Measurements from ENCODE around the gene PRM3.

PRM3 gene

DNA sequence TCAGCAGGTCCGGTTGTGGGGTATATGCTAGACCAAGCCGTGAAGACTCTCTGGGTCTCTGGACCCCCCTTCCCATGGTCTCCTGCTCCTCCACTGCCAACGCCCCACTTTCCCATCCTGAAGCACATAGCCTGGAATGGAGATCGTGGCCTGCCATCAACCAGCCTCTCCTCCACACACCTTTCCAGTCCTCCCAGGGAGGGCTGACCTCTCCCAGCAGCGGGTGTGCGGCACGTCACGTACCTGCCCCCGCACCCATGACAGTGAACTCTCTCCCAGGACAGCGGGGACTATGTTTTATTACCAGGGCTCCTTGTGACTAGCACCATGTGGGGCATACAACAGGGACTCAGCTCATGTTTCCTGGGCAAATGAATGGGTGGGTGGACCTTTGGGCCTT, 1.8 kb downstream of the PRM3 start:
- Mint-ChIP-seq H3K36me3 (ENCODE audit: insufficient read depth) (no peaks in the 10 kb centered on the region), H3K9me3 (no peaks in the 10 kb centered on the region), H3K27ac (ENCODE audit: low read depth) (no peak overlapping the region), H3K4me1 (no peaks in the 10 kb centered on the region), H3K27me3 (no peaks in the 10 kb centered on the region), H3K4me3 (no peak overlapping the region)
- no peak for DNase-seq (ENCODE audit: low spot score in 2 of 2)
- no peak for ATAC-seq (replicated peaks; ENCODE audit: extremely low read depth, poor library complexity, severe bottlenecking)

DNA sequence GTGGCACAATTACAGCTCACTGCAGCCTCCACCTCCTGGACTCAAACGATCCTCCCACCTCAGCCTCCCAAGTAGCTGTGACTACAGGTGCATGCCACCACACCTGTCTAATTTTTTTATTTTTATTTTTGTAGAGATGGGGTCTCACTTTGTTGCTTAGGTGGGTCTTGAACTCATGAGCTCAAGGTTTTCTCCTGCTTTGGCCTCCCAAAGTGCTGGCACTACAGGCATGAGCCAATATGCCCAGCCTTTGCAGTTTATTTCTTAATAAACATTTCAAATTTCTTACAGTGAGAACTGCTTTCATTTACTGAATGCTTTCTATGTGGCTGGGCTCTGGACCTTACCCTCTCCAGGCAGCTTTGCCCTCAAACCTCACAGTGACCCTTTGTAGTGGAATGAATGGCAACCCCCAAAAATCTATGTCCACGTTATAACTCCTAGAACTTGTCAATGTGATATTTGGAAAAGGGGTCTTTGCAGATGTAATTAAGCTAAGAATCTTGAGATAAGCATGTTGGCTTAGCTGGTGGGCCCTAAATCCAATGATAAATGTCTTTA, 2.7 kb downstream of the PRM3 start:
- Mint-ChIP-seq H3K27ac (ENCODE audit: low read depth) (no peak overlapping the region), H3K9me3 (no peaks in the 10 kb centered on the region), H3K4me1 (no peaks in the 10 kb centered on the region), H3K27me3 (no peaks in the 10 kb centered on the region), H3K36me3 (ENCODE audit: insufficient read depth) (no peaks in the 10 kb centered on the region), H3K4me3 (no peak overlapping the region)
- DNase-seq (ENCODE audit: low spot score in 2 of 2) (no peak), ATAC-seq (replicated peaks; ENCODE audit: extremely low read depth, poor library complexity, severe bottlenecking) (no peak)

DNA sequence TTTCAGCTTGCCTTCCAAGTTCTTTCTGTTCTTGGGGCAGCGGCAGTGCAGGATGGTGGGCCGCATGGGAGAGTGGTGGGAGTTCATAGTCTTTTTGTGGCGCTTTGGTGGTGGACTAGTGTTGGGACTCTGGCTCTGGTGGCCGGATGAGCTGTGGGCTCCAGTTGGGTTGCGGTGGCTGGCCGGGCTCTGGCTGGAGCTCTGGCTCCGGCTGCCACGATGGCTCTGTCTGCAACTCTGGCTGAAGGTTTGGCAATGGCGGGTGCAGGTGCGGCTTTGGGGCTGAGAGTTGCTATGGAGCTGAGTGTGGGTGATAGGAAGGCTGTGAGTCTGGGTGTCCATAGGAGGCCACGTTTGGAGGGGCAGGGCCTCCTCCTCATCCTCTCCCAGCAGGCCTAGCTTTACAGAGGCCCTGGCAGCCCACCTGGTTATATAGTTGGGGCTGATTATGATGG, 4.5 kb downstream of the PRM3 start, which contains the start of gene TNP2:
Gene TNP2, minus strand, starts transcription at position 405 of the 455 bp plus-strand sequence. Its CDS starts 63 bp downstream, at position 342.
- Mint-ChIP-seq H3K4me3 (no peak within 1 kb of the TSS), H3K9me3 (no peaks in the 10 kb centered on the region), H3K27me3 (no peaks in the 10 kb centered on the region), H3K27ac (ENCODE audit: low read depth) (no peak within 1 kb of the TSS), H3K36me3 (ENCODE audit: insufficient read depth) (no peaks in the 10 kb centered on the region), H3K4me1 (peaks cover 3% of the 10 kb centered on the region)
- no peak for DNase-seq (ENCODE audit: low spot score in 2 of 2)
- no peak for ATAC-seq (replicated peaks; ENCODE audit: extremely low read depth, poor library complexity, severe bottlenecking)

DNA sequence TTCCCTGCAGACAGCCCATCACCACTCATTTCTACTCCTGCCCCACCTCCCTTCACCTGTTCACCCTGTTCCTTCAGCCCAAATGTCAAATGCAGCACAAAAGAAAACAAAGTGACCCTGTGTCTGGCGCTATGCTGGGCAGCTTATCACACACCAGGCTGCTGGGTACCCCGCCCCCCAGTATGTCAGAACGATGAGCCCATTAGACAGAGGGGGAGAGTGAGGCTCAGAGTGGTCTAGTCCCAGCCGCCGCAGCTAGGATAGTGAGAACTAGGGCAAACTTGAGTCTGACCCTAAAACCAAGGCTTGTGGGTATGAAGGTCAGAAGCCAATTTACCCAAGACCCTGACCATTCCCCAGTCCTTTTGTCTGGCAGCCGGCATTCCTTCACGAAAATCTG, 8.3 kb downstream of the PRM3 start:
- Mint-ChIP-seq H3K4me1 (peaks cover 16% of the 10 kb centered on the region), H3K4me3 (no peak overlapping the region), H3K9me3 (no peaks in the 10 kb centered on the region), H3K27ac (ENCODE audit: low read depth) (no peak overlapping the region), H3K36me3 (ENCODE audit: insufficient read depth) (no peaks in the 10 kb centered on the region), H3K27me3 (no peaks in the 10 kb centered on the region)
- no peak for ATAC-seq (replicated peaks; ENCODE audit: extremely low read depth, poor library complexity, severe bottlenecking)
- no peak for DNase-seq (ENCODE audit: low spot score in 2 of 2)

DNA sequence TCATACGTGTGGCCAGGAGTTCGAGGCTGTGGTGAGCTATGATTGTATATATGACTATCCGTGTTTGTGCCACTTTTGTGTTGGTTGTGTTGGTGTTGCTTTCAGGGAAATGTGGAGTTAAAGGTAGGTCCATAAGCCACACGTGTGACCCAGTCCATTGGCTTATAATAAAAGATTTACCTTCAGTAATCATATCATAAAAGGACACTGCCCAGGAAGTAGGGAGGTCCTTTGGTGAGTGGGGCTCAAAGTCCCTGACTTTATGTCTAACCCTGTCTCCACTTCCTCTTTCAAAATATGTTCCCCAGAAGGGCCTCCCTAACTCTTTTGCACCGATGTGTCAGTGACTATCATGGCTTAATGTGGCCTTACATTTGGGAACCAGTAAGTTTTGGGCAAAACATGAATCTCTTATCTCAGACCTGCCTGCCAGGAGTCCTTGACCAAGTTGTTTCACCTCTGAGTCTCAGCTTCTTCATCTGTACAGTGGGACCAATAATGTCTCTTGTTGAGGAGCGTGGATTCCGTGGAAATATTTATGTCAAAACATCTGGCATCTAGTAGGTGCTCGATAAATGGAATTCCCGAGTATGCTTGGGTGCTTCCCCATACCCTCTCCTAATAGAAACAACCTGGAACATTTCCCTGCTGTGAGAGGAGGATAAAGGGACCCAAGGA, 9.1 kb downstream of the PRM3 start:
- H3K27me3 Mint-ChIP-seq = no peaks in the 10 kb centered on the region
- no peaks in the 10 kb centered on the region for H3K9me3 Mint-ChIP-seq
- peak overlapping the region; percentile 32 for H3K27ac Mint-ChIP-seq (ENCODE audit: low read depth)
- DNase-seq (ENCODE audit: low spot score in 2 of 2) = no peak
- no peak for ATAC-seq (replicated peaks; ENCODE audit: extremely low read depth, poor library complexity, severe bottlenecking)
- H3K36me3 Mint-ChIP-seq (ENCODE audit: insufficient read depth) = no peaks in the 10 kb centered on the region
- H3K4me1 Mint-ChIP-seq = peaks cover 16% of the 10 kb centered on the region
- peak overlapping the region; percentile 8 for H3K4me3 Mint-ChIP-seq

DNA sequence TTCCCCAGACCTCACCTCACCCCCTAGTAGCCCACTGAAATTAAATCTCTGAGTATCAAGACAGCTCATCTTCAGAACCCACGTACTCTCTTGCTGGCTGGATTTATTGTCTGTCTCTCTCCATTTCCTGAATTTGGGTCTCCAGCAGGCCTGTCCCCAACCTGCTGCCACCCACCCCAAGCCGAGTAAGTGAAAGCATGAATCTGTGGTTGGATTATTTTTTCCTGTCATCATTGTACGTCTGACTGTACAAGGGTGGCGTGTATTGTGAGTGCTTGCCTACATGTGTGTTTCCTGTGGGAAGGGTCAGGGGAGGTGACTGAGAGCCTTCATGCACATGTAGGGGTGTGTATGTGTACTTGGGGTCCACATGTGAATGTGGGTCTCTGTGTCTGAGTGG, 9.7 kb downstream of the PRM3 start:
- Mint-ChIP-seq H3K27me3 (no peaks in the 10 kb centered on the region), H3K9me3 (no peaks in the 10 kb centered on the region), H3K4me3 (peak overlapping the region; percentile 8), H3K4me1 (peaks cover 20% of the 10 kb centered on the region), H3K27ac (ENCODE audit: low read depth) (peak overlapping the region; percentile 32), H3K36me3 (ENCODE audit: insufficient read depth) (no peaks in the 10 kb centered on the region)
- DNase-seq (ENCODE audit: low spot score in 2 of 2) = no peak
- peak; percentile 80 for ATAC-seq (replicated peaks; ENCODE audit: extremely low read depth, poor library complexity, severe bottlenecking)

DNA sequence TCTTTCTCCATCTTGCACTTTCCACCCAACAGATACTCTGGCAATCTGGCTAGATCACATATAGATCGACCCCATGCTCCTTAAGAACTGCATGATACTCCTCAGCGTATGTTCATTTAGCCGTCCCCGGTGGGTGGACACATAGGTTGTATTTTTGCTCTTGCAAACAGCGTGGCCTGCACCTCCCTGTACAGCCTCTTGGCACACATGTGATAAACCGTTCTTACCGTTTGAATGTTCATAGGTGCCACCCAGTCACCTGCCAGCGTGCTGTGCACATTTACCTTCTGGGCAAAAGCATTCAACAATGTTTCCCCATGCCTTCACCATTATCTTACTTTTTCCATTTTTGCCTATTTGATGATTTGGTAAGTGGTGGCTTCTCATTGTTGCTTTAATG, 10.5 kb downstream of the PRM3 start:
- Mint-ChIP-seq H3K36me3 (ENCODE audit: insufficient read depth) (peaks cover 4% of the 10 kb centered on the region), H3K4me1 (peaks cover 27% of the 10 kb centered on the region), H3K9me3 (no peaks in the 10 kb centered on the region), H3K4me3 (no peak overlapping the region), H3K27ac (ENCODE audit: low read depth) (no peak overlapping the region), H3K27me3 (no peaks in the 10 kb centered on the region)
- ATAC-seq (replicated peaks; ENCODE audit: extremely low read depth, poor library complexity, severe bottlenecking) = no peak
- no peak for DNase-seq (ENCODE audit: low spot score in 2 of 2)

DNA sequence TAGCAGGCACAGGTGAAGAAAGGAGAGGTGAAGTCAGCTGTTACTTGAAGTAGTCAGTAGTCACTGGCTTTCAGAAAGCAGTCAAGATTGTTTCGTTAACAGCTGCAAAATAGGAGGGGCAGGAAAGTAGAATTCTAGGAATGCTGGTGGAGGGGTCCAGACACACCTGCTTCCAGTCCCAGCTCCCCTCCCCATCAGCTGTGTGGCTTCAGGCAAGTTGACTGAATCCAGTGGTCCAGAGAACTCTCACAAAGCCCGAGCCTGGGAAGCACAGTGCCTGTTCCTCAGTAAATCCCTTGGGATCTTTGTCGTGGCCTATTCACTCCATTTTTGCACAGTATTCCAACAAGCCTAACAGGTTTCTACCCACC, 12.8 kb downstream of the PRM3 start:
- no peak for ATAC-seq (replicated peaks; ENCODE audit: extremely low read depth, poor library complexity, severe bottlenecking)
- Mint-ChIP-seq H3K36me3 (ENCODE audit: insufficient read depth) (peaks cover 17% of the 10 kb centered on the region), H3K27ac (ENCODE audit: low read depth) (no peak overlapping the region), H3K27me3 (no peaks in the 10 kb centered on the region), H3K4me1 (peaks cover 34% of the 10 kb centered on the region), H3K4me3 (no peak overlapping the region), H3K9me3 (no peaks in the 10 kb centered on the region)
- DNase-seq (ENCODE audit: low spot score in 2 of 2) = no peak

DNA sequence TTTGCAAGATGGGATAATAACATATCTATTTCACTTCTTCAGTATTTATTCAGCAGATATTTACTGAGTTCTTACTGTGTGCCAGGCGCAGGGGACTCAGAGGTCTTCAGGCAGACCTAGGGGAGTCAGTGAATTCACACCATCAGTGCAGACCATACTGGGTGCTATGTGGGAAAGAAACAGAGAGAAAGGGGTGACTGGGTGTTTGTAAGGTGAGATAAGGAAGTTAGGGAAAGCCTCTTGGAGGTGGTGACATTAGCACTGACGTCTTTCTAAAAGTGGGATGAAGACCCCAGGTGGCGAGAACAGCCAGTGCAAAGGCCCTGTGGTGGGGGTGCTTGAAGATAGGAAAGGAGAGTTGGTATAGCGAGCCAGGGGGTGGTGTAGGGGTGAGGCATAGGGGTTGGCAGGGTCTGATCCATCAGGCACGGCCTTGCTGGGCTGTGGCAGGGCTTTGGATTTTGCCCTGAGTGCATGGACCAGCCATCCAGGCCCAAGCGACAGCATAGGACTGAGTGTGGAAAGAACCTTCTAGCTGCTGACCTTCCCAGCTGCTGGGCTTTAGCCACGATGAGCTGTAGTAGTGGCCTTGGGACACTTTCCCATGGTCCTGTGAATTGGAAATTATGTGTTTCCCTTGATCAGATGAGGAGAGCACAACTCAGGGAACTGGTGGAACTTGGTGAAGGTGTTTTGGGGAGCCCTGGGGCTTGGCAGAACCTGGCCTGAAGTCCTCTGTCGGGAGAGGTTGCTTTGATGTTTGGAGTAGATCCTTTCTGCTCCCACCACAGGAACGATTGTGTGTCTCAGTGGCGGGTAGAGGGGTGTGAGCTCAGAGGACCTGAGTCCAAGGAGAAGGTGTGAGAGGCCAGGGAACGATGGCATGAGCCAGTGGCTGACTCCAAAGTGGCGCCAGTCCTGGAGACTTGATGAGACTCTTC, 13.5 kb downstream of the PRM3 start:
- H3K9me3 Mint-ChIP-seq = no peaks in the 10 kb centered on the region
- H3K4me1 Mint-ChIP-seq = peaks cover 34% of the 10 kb centered on the region
- H3K36me3 Mint-ChIP-seq (ENCODE audit: insufficient read depth) = peaks cover 23% of the 10 kb centered on the region
- no peak for DNase-seq (ENCODE audit: low spot score in 2 of 2)
- no peak overlapping the region for H3K4me3 Mint-ChIP-seq
- no peak overlapping the region for H3K27ac Mint-ChIP-seq (ENCODE audit: low read depth)
- no peaks in the 10 kb centered on the region for H3K27me3 Mint-ChIP-seq
- no peak for ATAC-seq (replicated peaks; ENCODE audit: extremely low read depth, poor library complexity, severe bottlenecking)

DNA sequence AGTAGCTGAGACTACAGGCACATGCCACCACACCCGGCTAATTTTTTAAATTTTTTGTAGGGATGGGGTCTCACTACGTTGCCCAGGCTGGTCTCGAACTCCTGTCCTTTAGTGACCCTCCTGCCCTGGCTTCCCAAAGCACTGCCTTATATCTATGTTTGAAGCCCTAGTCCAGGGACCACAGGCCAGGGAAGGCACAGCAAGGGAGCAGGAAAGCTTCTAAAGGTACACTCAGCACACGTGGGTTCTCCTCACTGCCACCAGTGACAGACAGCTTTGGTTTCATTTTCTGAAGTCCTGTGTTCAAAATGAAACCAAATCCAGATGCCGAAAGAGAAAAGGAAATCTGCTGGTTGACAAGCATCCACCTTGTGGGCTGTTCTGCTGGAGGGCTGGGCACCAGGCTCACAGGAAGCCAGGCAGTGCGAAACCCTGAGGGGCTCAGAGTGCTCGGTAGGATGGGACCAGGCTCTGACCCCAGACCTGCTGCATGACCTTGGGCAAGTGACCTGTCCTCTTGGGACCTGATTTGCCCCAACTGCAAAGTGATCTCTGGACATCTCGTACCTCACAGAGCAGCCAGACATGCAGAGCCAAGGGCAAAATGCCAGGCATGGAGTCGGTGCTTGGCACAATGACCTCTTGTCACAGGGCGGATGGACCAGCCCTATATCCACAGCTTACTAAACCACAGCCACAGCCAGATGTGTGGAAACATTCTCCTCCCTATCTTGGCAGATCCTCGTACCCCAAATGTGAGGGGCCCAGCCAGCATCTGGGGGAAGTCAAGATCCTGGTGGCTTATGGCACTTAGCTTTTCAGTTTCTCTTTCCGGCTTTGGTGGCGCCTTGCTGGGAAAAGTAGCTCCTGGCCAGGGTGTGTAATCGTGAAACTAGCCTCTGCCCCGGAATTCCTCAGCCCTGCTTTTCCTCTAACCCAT, 14.6 kb downstream of the PRM3 start:
- Mint-ChIP-seq H3K36me3 (ENCODE audit: insufficient read depth) (peaks cover 28% of the 10 kb centered on the region), H3K4me3 (peak overlapping the region; percentile 56), H3K4me1 (peaks cover 37% of the 10 kb centered on the region), H3K9me3 (no peaks in the 10 kb centered on the region), H3K27ac (ENCODE audit: low read depth) (no peak overlapping the region), H3K27me3 (no peaks in the 10 kb centered on the region)
- peak in 1 of 2 donors; percentile 25 for DNase-seq (ENCODE audit: low spot score in 2 of 2)
- ATAC-seq (replicated peaks; ENCODE audit: extremely low read depth, poor library complexity, severe bottlenecking) = peak; percentile 15

DNA sequence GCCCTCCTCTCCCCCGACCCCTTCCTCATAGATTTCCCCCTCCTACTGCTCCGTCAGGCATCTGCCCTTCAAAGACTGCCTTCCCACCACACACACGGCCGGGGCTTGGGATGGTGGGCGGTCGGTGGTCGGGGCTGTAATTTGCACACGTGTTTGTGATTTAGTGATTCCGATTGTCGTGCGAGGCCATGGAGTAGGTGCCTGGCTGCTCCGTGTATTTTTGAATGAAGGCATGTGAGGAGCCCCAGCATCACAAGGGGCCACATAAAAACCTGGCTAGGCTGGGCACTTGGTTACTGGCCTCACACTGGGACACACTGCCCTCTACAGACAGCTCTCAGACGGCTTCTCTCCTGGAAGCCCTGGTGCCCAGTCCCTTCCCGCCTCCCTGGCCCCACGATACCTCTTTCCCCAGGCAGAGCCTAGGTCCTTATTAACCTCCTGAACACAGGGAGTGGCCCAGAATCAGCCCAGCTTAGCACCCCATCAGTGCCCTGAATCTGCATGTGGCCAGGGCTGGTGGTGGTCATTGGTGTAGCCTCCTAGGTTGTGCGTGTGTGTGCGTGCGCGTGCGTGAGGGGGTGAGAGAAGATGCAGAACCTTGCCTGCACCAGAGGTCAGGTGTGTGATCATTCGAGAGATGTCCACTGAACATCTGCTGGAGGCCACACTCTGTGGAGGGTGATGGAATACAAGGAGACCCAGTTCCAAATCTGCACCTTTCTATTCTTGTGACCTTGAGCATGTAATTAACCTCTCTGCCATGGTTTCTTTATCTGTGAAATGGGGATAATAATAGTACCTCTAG, 16.1 kb downstream of the PRM3 start:
- Mint-ChIP-seq H3K36me3 (ENCODE audit: insufficient read depth) (peaks cover 36% of the 10 kb centered on the region), H3K4me3 (peak overlapping the region; percentile 94), H3K27ac (ENCODE audit: low read depth) (peak overlapping the region; percentile 99), H3K27me3 (no peaks in the 10 kb centered on the region), H3K4me1 (peaks cover 40% of the 10 kb centered on the region), H3K9me3 (no peaks in the 10 kb centered on the region)
- DNase-seq (ENCODE audit: low spot score in 2 of 2) (peak in 1 of 2 donors; percentile 42), ATAC-seq (replicated peaks; ENCODE audit: extremely low read depth, poor library complexity, severe bottlenecking) (no peak)
